ENCODE measurements around the gene SLC12A8.

The SLC12A8 gene

GRCh38 chr3:125039131-125040100 lies 173.1 kb downstream of the SLC12A8 start:
- H3K4me3 ChIP-seq (ENCODE audit: low read depth, low read length), result no peak overlapping the region
- TF ChIP-seq CTCF (IDR thresholded peaks at IDR 0.05; ENCODE audit: borderline replicate concordance, insufficient read depth, low read depth, low read length), result no peak

GRCh38 chr3:125037498-125038150 lies 174.9 kb downstream of the SLC12A8 start:
- TF ChIP-seq CTCF (IDR thresholded peaks at IDR 0.05; ENCODE audit: borderline replicate concordance, insufficient read depth, low read depth, low read length), result no peak
- no peak overlapping the region for H3K4me3 ChIP-seq (ENCODE audit: low read depth, low read length)

GRCh38 chr3:125035217-125035616 lies 177.3 kb downstream of the SLC12A8 start:
- no peak for TF ChIP-seq CTCF (IDR thresholded peaks at IDR 0.05; ENCODE audit: borderline replicate concordance, insufficient read depth, low read depth, low read length)
- no peak overlapping the region for H3K4me3 ChIP-seq (ENCODE audit: low read depth, low read length)

DNA sequence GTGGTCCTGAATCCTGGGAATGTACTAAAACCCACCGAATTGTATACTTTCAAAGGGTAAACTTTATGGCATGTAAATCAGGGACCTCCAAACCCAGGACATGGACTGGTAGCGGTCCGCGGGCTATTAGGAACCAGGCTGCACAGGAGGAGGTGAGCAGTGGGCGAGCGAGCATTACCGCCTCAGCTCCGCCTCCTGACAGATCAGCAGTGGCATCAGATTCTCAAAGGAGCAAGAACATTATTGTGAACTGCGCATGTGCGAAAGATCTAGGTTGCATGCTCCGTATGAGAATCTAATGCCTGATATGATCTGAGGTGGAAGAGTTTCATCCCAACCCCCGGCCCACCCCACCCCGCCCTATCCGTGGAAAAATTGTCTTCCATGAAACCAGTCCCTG lies 178.9 kb downstream of the SLC12A8 start:
- H3K4me3 ChIP-seq (ENCODE audit: low read depth, low read length), result no peak overlapping the region
- TF ChIP-seq CTCF (IDR thresholded peaks at IDR 0.05; ENCODE audit: borderline replicate concordance, insufficient read depth, low read depth, low read length), result no peak

GRCh38 chr3:125033135-125033534 lies 179.4 kb downstream of the SLC12A8 start:
- H3K4me3 ChIP-seq (ENCODE audit: low read depth, low read length), result no peak overlapping the region
- no peak for TF ChIP-seq CTCF (IDR thresholded peaks at IDR 0.05; ENCODE audit: borderline replicate concordance, insufficient read depth, low read depth, low read length)

GRCh38 chr3:125032683-125033082 lies 179.9 kb downstream of the SLC12A8 start:
- no peak for TF ChIP-seq CTCF (IDR thresholded peaks at IDR 0.05; ENCODE audit: borderline replicate concordance, insufficient read depth, low read depth, low read length)
- no peak overlapping the region for H3K4me3 ChIP-seq (ENCODE audit: low read depth, low read length)
